Stimulated activated CD8-positive, alpha-beta memory T cell treated with anti-CD3 and anti-CD28 coated beads, Interleukin-15, amount 100 ng/mL, for 48 hours (primary cell): ENCODE measurements around the gene SLC12A4.
"Not testable (repeated sequence)": the region's sequence is repeated elsewhere in the genome, so short reads cannot be mapped to it uniquely, and the experiment has no call there.

Experiments used
- DNase-seq, 2 donors: peaks; one replicate each; pipeline ENCODE4 v3.0.0-alpha.2; 2020; ENCODE audit warnings: low read depth in 2 of 2

Gene SLC12A4

GRCh38 chr16:67968400-67969253 lies at the start of gene SLC12A4:
SLC12A4 (minus strand) TSS chr16:67968637; CDS start chr16:67968553, 84 bp downstream.
- DNase-seq, result peak; percentile 90 to 92

- DNase-seq, result no peak
These were observed 47.2 kb upstream of the SLC12A4 start, which contains the start of gene DPEP2NB for GRCh38 chr16:68015681-68016080. DPEP2NB (minus strand) TSS chr16:68015911; CDS start chr16:68015770, 141 bp downstream.

- no peak for DNase-seq
These were observed 45.0 kb upstream of the SLC12A4 start for GRCh38 chr16:68013440-68013839.

- DNase-seq, result not testable (repeated sequence)
These were observed 41.4 kb upstream of the SLC12A4 start for GRCh38 chr16:68009872-68010271.

- DNase-seq, result no peak
These were observed 40.8 kb upstream of the SLC12A4 start for GRCh38 chr16:68009157-68009735.

- DNase-seq, result no peak
These were observed 37.4 kb upstream of the SLC12A4 start for GRCh38 chr16:68005786-68006286.

GRCh38 chr16:68005211-68005610 lies 36.8 kb upstream of the SLC12A4 start:
- DNase-seq, result no peak

- DNase-seq, result no peak
These were observed 34.6 kb upstream of the SLC12A4 start for GRCh38 chr16:68003031-68003430.

- no peak for DNase-seq
These were observed 32.0 kb upstream of the SLC12A4 start for GRCh38 chr16:68000450-68000849.

- no peak for DNase-seq
These were observed 31.5 kb upstream of the SLC12A4 start for GRCh38 chr16:67999985-68000384.

GRCh38 chr16:67998779-67999688 lies 30.6 kb upstream of the SLC12A4 start, which contains the start of gene DPEP2:
DPEP2 (minus strand) TSS chr16:67999484; CDS start chr16:67993212, 6,272 bp downstream.
- DNase-seq, result not testable (repeated sequence)

- DNase-seq, result not testable (repeated sequence)
These were observed 29.9 kb upstream of the SLC12A4 start for GRCh38 chr16:67998231-67998778.

- DNase-seq, result no peak
These were observed 28.2 kb upstream of the SLC12A4 start for GRCh38 chr16:67996666-67997065.

- DNase-seq, result no peak
These were observed 27.0 kb upstream of the SLC12A4 start for GRCh38 chr16:67995423-67995822.

GRCh38 chr16:67994040-67994408 lies 25.6 kb upstream of the SLC12A4 start:
- DNase-seq, result not testable (repeated sequence)

GRCh38 chr16:67993207-67994039 lies 25.0 kb upstream of the SLC12A4 start:
- DNase-seq, result peak; percentile 78 to 83

GRCh38 chr16:67992661-67993206 lies 24.3 kb upstream of the SLC12A4 start:
- DNase-seq, result no peak

- DNase-seq, result no peak
These were observed 21.6 kb upstream of the SLC12A4 start for GRCh38 chr16:67990018-67990386.

GRCh38 chr16:67989322-67990017 lies 21.0 kb upstream of the SLC12A4 start:
- DNase-seq, result no peak

GRCh38 chr16:67988675-67989074 lies 20.2 kb upstream of the SLC12A4 start:
- no peak for DNase-seq
